PFSK-1 (cell line): ENCODE results near the gene GAPDH.

Experiments used
- FOXP2 ChIP-seq: optimal IDR thresholded peaks from 2 replicates; pipeline ENCODE3; 2011; ENCODE audit warnings: borderline replicate concordance, control low read depth, inconsistent platforms; ENCODE audit not compliant: insufficient read depth; ENCODE audit errors: extremely low read length, extremely low read depth
- POLR2AphosphoS5 ChIP-seq: IDR thresholded peaks from 2 replicates; pipeline ENCODE4 v1.6.1; 2012; ENCODE audit warnings: low read depth, mild to moderate bottlenecking, control low read depth, low read length, moderate library complexity
- SIN3A ChIP-seq: IDR thresholded peaks from 2 replicates; pipeline ENCODE4 v1.6.1; 2012; ENCODE audit warnings: mild to moderate bottlenecking, low read length, moderate library complexity, borderline replicate concordance; ENCODE audit not compliant: insufficient read depth
- TAF1 ChIP-seq: IDR thresholded peaks from 2 replicates; pipeline ENCODE4 v1.6.1; 2012; ENCODE audit warnings: low read length, control low read depth, borderline replicate concordance; ENCODE audit not compliant: insufficient read depth
- TF ChIP-seq, protein P1 (sequence below), 2 experiments: IDR thresholded peaks; 2 replicates each; pipeline versions ENCODE4 v1.6.1 to v1.8.0; 2011 to 2012; ENCODE audit warnings: low read depth in 2 of 2, low read length in 2 of 2, control low read depth in 1 of 2, inconsistent platforms in 1 of 2, mild to moderate bottlenecking in 1 of 2, moderate library complexity in 1 of 2; ENCODE audit not compliant: insufficient read depth in 1 of 2

- no peak for TF ChIP-seq POLR2AphosphoS5
- TF ChIP-seq, protein P1, sequence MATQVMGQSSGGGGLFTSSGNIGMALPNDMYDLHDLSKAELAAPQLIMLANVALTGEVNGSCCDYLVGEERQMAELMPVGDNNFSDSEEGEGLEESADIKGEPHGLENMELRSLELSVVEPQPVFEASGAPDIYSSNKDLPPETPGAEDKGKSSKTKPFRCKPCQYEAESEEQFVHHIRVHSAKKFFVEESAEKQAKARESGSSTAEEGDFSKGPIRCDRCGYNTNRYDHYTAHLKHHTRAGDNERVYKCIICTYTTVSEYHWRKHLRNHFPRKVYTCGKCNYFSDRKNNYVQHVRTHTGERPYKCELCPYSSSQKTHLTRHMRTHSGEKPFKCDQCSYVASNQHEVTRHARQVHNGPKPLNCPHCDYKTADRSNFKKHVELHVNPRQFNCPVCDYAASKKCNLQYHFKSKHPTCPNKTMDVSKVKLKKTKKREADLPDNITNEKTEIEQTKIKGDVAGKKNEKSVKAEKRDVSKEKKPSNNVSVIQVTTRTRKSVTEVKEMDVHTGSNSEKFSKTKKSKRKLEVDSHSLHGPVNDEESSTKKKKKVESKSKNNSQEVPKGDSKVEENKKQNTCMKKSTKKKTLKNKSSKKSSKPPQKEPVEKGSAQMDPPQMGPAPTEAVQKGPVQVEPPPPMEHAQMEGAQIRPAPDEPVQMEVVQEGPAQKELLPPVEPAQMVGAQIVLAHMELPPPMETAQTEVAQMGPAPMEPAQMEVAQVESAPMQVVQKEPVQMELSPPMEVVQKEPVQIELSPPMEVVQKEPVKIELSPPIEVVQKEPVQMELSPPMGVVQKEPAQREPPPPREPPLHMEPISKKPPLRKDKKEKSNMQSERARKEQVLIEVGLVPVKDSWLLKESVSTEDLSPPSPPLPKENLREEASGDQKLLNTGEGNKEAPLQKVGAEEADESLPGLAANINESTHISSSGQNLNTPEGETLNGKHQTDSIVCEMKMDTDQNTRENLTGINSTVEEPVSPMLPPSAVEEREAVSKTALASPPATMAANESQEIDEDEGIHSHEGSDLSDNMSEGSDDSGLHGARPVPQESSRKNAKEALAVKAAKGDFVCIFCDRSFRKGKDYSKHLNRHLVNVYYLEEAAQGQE (IDR thresholded peaks at IDR 0.05; ENCODE audit: insufficient read depth in 1 of 2, low read depth in 2 of 2, low read length in 2 of 2): no peak
- no peak for TF ChIP-seq SIN3A
- no peak for TF ChIP-seq TAF1
- no peak for TF ChIP-seq FOXP2
These were observed 33.9 kb upstream of the GAPDH start for GRCh38 chr12:6500466-6500865.
